A549 treated with ZK216348 at 1 μM for 4 hours (cell line): Measurements from ENCODE around the gene INSR. TPM values are rescaled to one million over a fixed set of nuclear protein-coding genes. Genes with fewer than 3 reads are reported as not detected.

Source experiments
- total RNA-seq: library from RNA; stranded (reverse); fragments of 200-300 nt; extraction: Qiagen RNA extraction; gene quantifications from 5 replicates; pipeline ENCODE4 v1.2.3, GENCODE V29; 2022; ENCODE audit warnings: low read depth

INSR gene
- total RNA-seq = 1.6 to 4.1 TPM (median 2.7 TPM) in 5 replicates

DNA sequence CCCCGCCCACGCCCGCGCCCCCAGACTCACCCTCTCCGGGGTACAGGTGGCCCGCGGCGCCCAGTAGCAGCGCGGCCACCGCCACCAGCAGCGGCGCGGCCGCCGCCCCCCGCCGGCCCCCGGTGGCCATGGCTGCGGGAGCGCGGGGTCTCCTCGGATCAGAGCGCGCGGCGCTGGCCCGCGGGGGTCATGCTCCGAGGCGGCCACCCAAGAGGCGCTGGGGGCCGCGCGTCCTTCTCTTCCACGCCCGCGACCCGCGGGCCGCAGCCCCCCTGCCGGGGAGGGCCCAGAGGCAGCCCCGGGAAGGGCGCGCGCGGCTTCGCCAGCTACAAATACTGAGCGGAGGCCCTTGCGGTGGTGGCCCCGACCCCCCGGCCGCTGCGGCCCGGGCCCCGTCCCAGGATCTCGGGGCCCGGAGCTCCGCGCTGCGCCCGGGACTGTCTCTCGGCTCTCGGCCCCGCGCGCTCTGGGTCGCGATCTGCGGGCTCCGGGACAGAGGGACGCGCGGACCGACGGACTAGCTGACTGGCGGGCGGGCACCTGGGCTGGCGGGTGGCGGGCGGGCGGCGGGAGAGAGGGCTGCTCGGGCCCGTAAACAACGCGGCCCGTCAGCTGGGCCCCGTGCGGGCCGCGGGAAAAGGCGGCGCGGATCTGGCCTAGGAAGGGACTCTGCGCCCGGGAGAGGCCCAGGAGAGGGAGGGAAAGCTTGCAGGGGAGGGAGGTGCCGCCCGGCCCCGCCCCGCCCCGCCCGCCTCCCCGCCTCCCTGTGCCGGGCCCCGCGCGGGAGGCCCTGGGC lies at the start of gene INSR:
INSR (minus strand) TSS at position 653 of the 796 bp plus-strand sequence; CDS start at position 130, 523 bp downstream.

DNA sequence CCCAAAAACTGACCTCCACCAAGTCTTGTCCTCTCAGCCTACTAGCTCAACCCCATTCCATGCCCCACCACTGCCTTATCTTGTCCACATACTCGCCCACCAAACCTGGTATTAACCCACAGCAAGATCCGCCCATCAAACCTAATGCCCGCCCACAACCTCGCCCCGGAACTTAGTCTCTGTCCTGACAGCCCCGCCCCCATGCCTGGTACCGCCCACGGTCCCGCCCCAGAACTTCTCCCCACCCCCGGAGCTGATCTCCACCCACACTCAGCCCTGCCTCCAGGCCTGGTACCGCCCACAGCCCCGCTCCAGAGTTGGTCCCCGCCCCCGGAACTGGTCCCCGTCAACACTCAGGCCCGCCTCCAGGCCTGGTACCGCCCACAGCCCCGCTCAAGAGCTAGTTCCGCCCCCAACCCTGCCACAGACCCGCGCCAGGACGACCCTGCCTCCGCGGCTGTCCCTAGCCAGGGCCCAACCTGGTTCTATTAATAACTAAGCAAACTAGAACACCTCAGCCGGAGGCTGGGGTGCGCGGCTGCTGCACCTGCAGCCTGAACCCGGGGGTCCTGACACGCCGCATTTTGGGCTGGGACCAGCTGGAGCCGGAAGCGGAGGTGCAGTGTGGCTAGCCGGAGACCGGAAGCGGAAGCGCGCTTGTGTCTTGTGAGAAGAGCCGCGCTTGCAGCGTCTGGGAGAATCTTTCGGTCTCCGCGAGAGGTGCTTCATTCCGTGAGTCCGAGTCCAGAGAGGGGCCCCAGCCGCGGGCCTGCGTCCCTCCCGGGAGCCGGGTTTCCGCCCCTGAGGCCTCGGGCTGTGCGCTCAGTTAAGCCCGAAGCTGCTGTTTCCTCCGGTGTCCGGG lies 224.9 kb downstream of the INSR start, which contains the start of gene ZNF557:
ZNF557 (plus strand) TSS at position 662 of the 862 bp plus-strand sequence. CDS start 5,372 bp downstream, outside the sequence.

Other genes with a start within 250 kb of the INSR start
- gene MBD3L2, start 245.1 kb downstream of the INSR start, total RNA-seq = not detected in 5 replicates
- not detected in 5 replicates for gene MBD3L3, start 235.7 kb downstream of the INSR start, total RNA-seq
- gene ZNF557, start 224.7 kb downstream of the INSR start, total RNA-seq = 2.2 to 3.3 TPM (median 3.0 TPM) in 5 replicates
- gene ARHGEF18, start 54.5 kb upstream of the INSR start, total RNA-seq = 39.4 to 76.3 TPM (median 65.4 TPM) in 5 replicates
- 1.6 to 2.7 TPM (median 2.1 TPM) in 5 replicates for gene PEX11G, start 194.6 kb upstream of the INSR start, total RNA-seq
- gene ZNF358, start 221.7 kb upstream of the INSR start, total RNA-seq = 10.7 to 21.1 TPM (median 17.4 TPM) in 5 replicates
- 6.6 to 14.2 TPM (median 13.6 TPM) in 5 replicates for gene MCOLN1, start 228.2 kb upstream of the INSR start, total RNA-seq
- 20.6 to 42.1 TPM (median 36.0 TPM) in 5 replicates for gene PNPLA6, start 241.3 kb upstream of the INSR start, total RNA-seq